ENCODE data around the gene ABCA2.

The ABCA2 gene

DNA sequence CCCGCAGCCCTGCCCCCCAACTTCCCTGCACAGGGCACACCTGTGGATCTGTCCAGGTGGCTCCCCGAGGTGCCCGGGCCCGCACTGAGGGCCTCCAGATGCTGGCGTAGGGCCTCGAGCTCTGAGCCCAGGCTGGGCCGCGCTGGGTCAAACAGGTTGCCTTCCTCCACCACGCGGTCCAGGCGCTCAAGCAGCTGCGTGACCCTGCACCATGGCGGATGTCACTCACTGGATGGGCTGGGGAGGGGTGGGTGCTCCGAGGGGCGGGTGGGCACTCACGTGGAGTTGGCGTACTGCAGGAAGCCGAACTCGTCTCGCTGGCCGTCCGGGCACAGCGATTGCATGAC is 5.4 kb downstream of the ABCA2 start:
- Histone ChIP-seq H3K27me3 (replicated peaks; ENCODE audit: control insufficient read depth, insufficient read depth, low read length) (no peaks in the 10 kb centered on the region), H3K4me1 (ENCODE audit: control insufficient read depth, insufficient read depth, low read length) (peaks cover 11% of the 10 kb centered on the region), H3K9me3 (ENCODE audit: control insufficient read depth, low read length) (no peaks in the 10 kb centered on the region), H3K9ac (ENCODE audit: low read length) (no peak overlapping the region), H3K36me3 (ENCODE audit: control insufficient read depth, insufficient read depth, low read length, severe bottlenecking) (no peaks in the 10 kb centered on the region), H3K4me3 (ENCODE audit: low read length) (no peak overlapping the region)
- no peak for DNase-seq (ENCODE audit: low read depth)

GRCh38 chr9:137021979-137022661 is 5.9 kb downstream of the ABCA2 start:
- Histone ChIP-seq H3K9me3 (ENCODE audit: control insufficient read depth, low read length) (no peaks in the 10 kb centered on the region), H3K4me1 (ENCODE audit: control insufficient read depth, insufficient read depth, low read length) (peaks cover 6% of the 10 kb centered on the region), H3K9ac (ENCODE audit: low read length) (no peak overlapping the region), H3K4me3 (ENCODE audit: low read length) (no peak overlapping the region), H3K27me3 (replicated peaks; ENCODE audit: control insufficient read depth, insufficient read depth, low read length) (no peaks in the 10 kb centered on the region), H3K36me3 (ENCODE audit: control insufficient read depth, insufficient read depth, low read length, severe bottlenecking) (peaks cover under 1% of the 10 kb centered on the region)
- DNase-seq (ENCODE audit: low read depth) = peak; percentile 65

DNA sequence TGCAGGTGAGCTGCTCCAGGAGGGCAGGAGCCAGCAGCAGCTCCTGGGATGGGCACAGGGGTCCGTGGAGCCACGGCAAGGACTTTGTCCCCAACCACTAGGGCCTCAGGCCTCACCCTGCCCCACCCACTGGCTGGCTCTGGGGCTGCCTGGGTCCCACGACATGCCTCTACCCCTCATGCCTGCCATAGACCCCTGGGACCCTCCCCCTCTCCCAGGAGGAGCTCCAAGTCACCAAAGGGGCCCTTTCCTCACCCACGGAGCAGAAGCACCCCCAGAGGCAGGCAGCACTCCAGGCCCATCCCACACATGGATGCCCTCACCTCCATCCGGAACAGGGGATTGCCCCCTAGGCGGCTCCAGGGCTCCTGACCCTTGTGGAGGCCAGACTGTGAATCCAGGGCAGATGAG is 6.5 kb downstream of the ABCA2 start:
- no peaks in the 10 kb centered on the region for H3K27me3 ChIP-seq (replicated peaks; ENCODE audit: control insufficient read depth, insufficient read depth, low read length)
- no peak for DNase-seq (ENCODE audit: low read depth)

DNA sequence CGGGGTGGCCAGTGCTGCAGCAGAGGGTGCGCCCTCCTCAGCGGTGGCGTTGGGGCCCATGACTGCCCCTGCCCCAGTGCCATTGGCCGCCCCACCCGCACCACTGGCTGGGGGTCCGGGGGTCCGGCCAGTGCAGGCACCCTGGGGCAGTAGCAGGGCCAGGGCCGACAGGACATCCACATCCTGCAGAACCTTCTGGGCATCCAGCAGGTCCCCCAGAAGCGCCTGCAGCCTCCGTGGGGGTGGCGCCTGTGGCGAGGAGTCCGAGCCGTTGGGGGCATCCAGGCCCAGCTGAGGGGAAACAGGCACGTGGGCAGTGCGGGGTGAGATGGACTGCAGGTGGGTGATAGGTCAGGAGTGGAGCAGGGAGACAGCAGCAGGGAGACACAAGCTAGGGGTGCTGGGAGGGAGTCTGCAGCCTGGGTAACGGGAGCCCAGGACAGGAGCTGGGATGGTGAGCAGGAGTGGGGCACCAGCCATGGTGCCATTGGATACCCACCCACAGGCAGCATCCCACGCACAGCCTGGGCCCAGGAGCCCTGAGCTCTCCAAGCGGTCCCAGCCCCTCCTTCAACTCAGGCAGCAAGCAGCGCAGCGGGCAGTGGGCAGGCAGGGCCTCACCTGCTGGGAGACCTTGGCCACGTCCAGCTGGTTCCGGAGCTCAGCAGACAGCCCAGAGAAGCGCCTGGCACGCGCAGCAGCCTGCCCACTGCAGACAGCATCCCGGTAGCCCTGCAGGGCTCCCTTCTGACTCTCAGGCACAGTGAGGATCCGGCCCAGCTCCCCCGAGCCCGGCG is 7.1 kb downstream of the ABCA2 start:
- H3K4me3 ChIP-seq (ENCODE audit: low read length) = no peak overlapping the region
- H3K27me3 ChIP-seq (replicated peaks; ENCODE audit: control insufficient read depth, insufficient read depth, low read length) = no peaks in the 10 kb centered on the region
- H3K9me3 ChIP-seq (ENCODE audit: control insufficient read depth, low read length) = no peaks in the 10 kb centered on the region
- peaks cover 4% of the 10 kb centered on the region for H3K4me1 ChIP-seq (ENCODE audit: control insufficient read depth, insufficient read depth, low read length)
- no peak overlapping the region for H3K9ac ChIP-seq (ENCODE audit: low read length)
- DNase-seq (ENCODE audit: low read depth) = no peak
- peaks cover 11% of the 10 kb centered on the region for H3K36me3 ChIP-seq (ENCODE audit: control insufficient read depth, insufficient read depth, low read length, severe bottlenecking)

More for the DNA sequence above, 6.5 kb downstream of the ABCA2 start:
- Histone ChIP-seq H3K9me3 (ENCODE audit: control insufficient read depth, low read length) (no peaks in the 10 kb centered on the region), H3K4me1 (ENCODE audit: control insufficient read depth, insufficient read depth, low read length) (peaks cover 4% of the 10 kb centered on the region), H3K4me3 (ENCODE audit: low read length) (no peak overlapping the region), H3K36me3 (ENCODE audit: control insufficient read depth, insufficient read depth, low read length, severe bottlenecking) (peaks cover 6% of the 10 kb centered on the region), H3K9ac (ENCODE audit: low read length) (no peak overlapping the region)

DNA sequence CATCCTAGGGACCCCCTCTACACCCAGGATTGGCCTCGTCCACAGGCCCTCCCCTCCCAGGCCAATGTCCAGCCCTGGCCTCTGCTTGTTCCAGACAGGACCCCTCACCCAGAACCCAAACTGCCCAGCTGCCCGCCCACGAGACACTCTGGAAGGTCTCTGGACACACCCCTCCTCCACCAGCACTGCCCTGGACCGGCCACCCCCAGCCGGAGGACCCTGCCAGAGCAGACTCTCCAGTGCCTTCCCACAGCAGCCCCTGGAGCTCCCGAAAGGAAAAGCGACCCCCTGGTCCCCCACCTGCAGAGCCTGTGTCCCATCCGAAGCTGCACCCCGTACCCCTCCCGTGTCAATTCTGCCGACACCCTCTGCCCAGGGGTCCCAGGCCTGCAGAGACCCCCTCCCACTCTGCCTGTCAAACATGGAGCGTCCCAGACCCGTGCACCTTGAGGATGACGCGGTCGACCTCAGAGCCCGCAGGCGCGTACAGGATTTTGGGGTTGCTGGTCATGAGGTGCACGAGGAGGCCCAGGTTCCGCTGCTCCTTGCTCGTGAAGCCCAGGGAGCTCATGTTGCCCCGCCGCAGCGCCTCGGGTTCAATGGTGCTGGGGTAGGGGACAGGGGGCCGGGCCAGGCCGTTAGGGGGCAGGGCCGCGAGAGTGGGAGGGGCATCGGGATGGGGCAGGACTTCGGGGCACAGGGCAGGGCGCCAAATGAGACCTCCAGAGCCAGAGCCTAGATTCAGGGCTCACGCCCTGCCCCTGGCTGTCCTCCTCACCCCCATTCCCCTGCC is 8.0 kb downstream of the ABCA2 start:
- H3K9me3 ChIP-seq (ENCODE audit: control insufficient read depth, low read length) = no peaks in the 10 kb centered on the region
- no peak for DNase-seq (ENCODE audit: low read depth)

DNA sequence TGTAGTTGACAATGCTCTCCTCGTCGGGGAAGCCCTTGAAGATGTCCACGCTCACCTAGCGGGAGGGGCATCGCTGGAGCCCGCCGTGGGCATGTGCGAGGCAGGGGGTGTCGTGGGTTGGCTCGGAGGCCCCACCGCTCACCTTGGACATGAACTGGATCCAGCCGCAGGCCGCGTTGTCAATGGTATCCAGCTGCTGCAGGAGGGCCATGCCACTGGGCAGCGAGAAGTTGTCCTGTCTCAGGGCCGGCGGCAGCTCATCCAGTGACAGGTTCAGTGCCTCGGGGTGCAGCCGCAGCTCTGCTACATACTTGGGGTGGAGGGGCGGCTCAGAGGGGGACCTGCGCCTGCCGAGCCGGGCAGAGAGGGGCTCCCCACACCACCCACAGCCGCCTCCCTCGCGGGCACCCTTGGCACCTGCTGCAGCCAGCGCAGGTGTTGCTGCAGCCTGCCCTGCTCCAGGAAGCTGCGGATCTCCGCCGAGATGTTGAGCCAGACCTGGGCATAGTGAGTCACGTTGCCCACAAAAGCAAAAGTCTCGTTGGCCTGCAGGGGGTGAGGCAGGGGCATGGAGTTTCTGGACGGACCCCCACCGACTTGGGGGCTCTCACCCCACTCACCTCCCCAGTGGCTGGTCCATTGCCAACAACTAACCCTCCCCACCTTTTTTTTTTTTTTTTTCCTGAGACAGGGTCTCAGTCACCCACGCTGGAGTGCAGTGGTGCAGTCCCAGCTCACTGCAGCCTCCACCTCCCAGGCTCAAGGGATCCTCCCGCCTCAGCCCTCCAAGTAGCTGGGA is 9.1 kb downstream of the ABCA2 start:
- H3K27me3 ChIP-seq (replicated peaks; ENCODE audit: control insufficient read depth, insufficient read depth, low read length) = no peaks in the 10 kb centered on the region
- peaks cover 4% of the 10 kb centered on the region for H3K4me1 ChIP-seq (ENCODE audit: control insufficient read depth, insufficient read depth, low read length)
- H3K9ac ChIP-seq (ENCODE audit: low read length) = no peak overlapping the region
- H3K4me3 ChIP-seq (ENCODE audit: low read length) = no peak overlapping the region
- no peaks in the 10 kb centered on the region for H3K9me3 ChIP-seq (ENCODE audit: control insufficient read depth, low read length)
- H3K36me3 ChIP-seq (ENCODE audit: control insufficient read depth, insufficient read depth, low read length, severe bottlenecking) = peaks cover 20% of the 10 kb centered on the region
- no peak for DNase-seq (ENCODE audit: low read depth)

More for the DNA sequence above, 8.0 kb downstream of the ABCA2 start:
- H3K36me3 ChIP-seq (ENCODE audit: control insufficient read depth, insufficient read depth, low read length, severe bottlenecking) = peaks cover 16% of the 10 kb centered on the region
- H3K4me3 ChIP-seq (ENCODE audit: low read length) = no peak overlapping the region
- H3K27me3 ChIP-seq (replicated peaks; ENCODE audit: control insufficient read depth, insufficient read depth, low read length) = no peaks in the 10 kb centered on the region
- H3K4me1 ChIP-seq (ENCODE audit: control insufficient read depth, insufficient read depth, low read length) = peaks cover 4% of the 10 kb centered on the region
- no peak overlapping the region for H3K9ac ChIP-seq (ENCODE audit: low read length)

DNA sequence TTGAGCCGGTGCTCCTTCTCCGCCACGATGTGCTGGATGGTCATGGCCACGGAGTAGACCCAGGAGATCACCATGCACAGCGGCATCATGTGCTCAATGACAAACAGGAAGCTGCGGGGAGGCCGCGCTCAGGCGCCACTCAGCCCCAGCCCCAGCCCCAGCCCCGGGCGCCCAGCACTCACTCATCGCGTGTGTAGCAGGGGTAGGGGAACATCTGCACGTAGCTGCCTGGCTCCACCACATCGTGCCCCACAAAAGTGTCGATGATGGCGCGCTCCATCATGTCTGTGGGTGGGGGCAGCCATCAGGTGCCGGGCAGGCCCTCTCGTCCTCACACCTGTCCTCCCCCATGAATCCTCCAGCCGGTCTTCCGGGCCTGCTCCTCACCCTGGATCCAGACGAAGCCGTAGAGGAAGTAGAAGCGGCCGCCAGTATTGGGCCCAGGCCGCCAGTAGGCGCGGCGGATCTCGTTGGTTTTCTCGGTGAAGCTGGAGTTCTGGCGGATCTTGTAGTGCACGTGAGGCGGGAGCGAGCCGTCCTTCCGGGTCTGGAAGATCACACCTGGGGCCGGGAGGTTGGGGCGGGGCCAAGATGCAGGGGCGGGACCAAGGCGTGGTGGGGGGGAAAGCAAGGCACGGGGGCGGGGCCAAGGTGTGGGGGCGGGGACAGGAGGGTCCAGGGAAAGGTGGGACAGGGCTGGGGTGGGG is 10.1 kb downstream of the ABCA2 start:
- H3K4me1 ChIP-seq (ENCODE audit: control insufficient read depth, insufficient read depth, low read length) = no peaks in the 10 kb centered on the region
- DNase-seq (ENCODE audit: low read depth) = no peak
- no peaks in the 10 kb centered on the region for H3K27me3 ChIP-seq (replicated peaks; ENCODE audit: control insufficient read depth, insufficient read depth, low read length)
- no peak overlapping the region for H3K4me3 ChIP-seq (ENCODE audit: low read length)
- H3K36me3 ChIP-seq (ENCODE audit: control insufficient read depth, insufficient read depth, low read length, severe bottlenecking) = peaks cover 20% of the 10 kb centered on the region
- H3K9ac ChIP-seq (ENCODE audit: low read length) = no peak overlapping the region
- no peaks in the 10 kb centered on the region for H3K9me3 ChIP-seq (ENCODE audit: control insufficient read depth, low read length)

- Histone ChIP-seq H3K4me1 (ENCODE audit: control insufficient read depth, insufficient read depth, low read length) (no peaks in the 10 kb centered on the region), H3K9ac (ENCODE audit: low read length) (no peak overlapping the region), H3K27me3 (replicated peaks; ENCODE audit: control insufficient read depth, insufficient read depth, low read length) (no peaks in the 10 kb centered on the region), H3K4me3 (ENCODE audit: low read length) (no peak overlapping the region), H3K36me3 (ENCODE audit: control insufficient read depth, insufficient read depth, low read length, severe bottlenecking) (peaks cover 23% of the 10 kb centered on the region), H3K9me3 (ENCODE audit: control insufficient read depth, low read length) (no peaks in the 10 kb centered on the region)
- DNase-seq (ENCODE audit: low read depth) = no peak
Observed at GRCh38 chr9:137017071-137017470, 11.0 kb downstream of the ABCA2 start.

GRCh38 chr9:137016436-137016835 is 11.6 kb downstream of the ABCA2 start:
- no peak overlapping the region for H3K4me3 ChIP-seq (ENCODE audit: low read length)
- H3K4me1 ChIP-seq (ENCODE audit: control insufficient read depth, insufficient read depth, low read length) = no peaks in the 10 kb centered on the region
- no peaks in the 10 kb centered on the region for H3K27me3 ChIP-seq (replicated peaks; ENCODE audit: control insufficient read depth, insufficient read depth, low read length)
- no peak overlapping the region for H3K9ac ChIP-seq (ENCODE audit: low read length)
- DNase-seq (ENCODE audit: low read depth) = no peak
- H3K36me3 ChIP-seq (ENCODE audit: control insufficient read depth, insufficient read depth, low read length, severe bottlenecking) = peaks cover 23% of the 10 kb centered on the region
- no peaks in the 10 kb centered on the region for H3K9me3 ChIP-seq (ENCODE audit: control insufficient read depth, low read length)

- no peaks in the 10 kb centered on the region for H3K9me3 ChIP-seq (ENCODE audit: control insufficient read depth, low read length)
- H3K36me3 ChIP-seq (ENCODE audit: control insufficient read depth, insufficient read depth, low read length, severe bottlenecking) = peaks cover 23% of the 10 kb centered on the region
- no peaks in the 10 kb centered on the region for H3K4me1 ChIP-seq (ENCODE audit: control insufficient read depth, insufficient read depth, low read length)
- no peak overlapping the region for H3K9ac ChIP-seq (ENCODE audit: low read length)
- no peak overlapping the region for H3K4me3 ChIP-seq (ENCODE audit: low read length)
- no peak for DNase-seq (ENCODE audit: low read depth)
- H3K27me3 ChIP-seq (replicated peaks; ENCODE audit: control insufficient read depth, insufficient read depth, low read length) = no peaks in the 10 kb centered on the region
Observed at GRCh38 chr9:137015976-137016375, 12.1 kb downstream of the ABCA2 start.

Measured in adipocyte (in vitro differentiated cells).